ENCODE data around the gene REEP5. TPM values are rescaled to one million over a fixed set of nuclear protein-coding genes. Genes with fewer than 3 reads are reported as not detected.

REEP5 gene
- total and polyA plus RNA-seq, 9 of the 15 experiments (the other 6 are each of a cell fraction or from before 2014, with no cell fraction given): 14.7 to 102 (median 36.0) TPM

GRCh38 chr5:112860929-112861637 lies 60.9 kb downstream of the REEP5 start, which contains the start of gene SRP19 (continued):
- no peak for TF ChIP-seq CTCFL (IDR thresholded peaks at IDR 0.05; ENCODE audit: borderline replicate concordance, insufficient read depth, low read depth, low read length, poor library complexity, severe bottlenecking)
- peak; percentile 60; the same call in 1 of the 2 replicates for TF ChIP-seq ELF2 (CRISPR knock-in tag; IDR thresholded peaks at IDR 0.05)
- peak; percentile 95 for TF ChIP-seq NCOA1 (IDR thresholded peaks at IDR 0.05; ENCODE audit: low read depth)
- no peak for TF ChIP-seq ZNF316 (IDR thresholded peaks at IDR 0.05)
- no peak for TF ChIP-seq TAF15 (IDR thresholded peaks at IDR 0.05; ENCODE audit: low read depth, low read length)
- no peak for TF ChIP-seq MEF2A (IDR thresholded peaks at IDR 0.05; ENCODE audit: control insufficient read depth, low read depth, low read length)
- no peak for TF ChIP-seq KAT2B (IDR thresholded peaks at IDR 0.05; ENCODE audit: low read depth, low read length)
- no peak for TF ChIP-seq CSDE1 (IDR thresholded peaks at IDR 0.05)
- TF ChIP-seq FOXA1 (IDR thresholded peaks at IDR 0.05; ENCODE audit: borderline replicate concordance): no peak
- no peak for TF ChIP-seq MYNN (IDR thresholded peaks at IDR 0.05)
- TF ChIP-seq MYNN (CRISPR knock-in tag; IDR thresholded peaks at IDR 0.05): no peak
- TF ChIP-seq STAT6 (CRISPR knock-in tag; IDR thresholded peaks at IDR 0.05): peak; percentile 91; the same call in 1 of the 2 replicates
- TF ChIP-seq GATAD2A (IDR thresholded peaks at IDR 0.05): no peak
- no peak for TF ChIP-seq KDM2B (CRISPR knock-in tag; IDR thresholded peaks at IDR 0.05)
- peak; percentile 75; the same call in 1 of the 2 replicates for TF ChIP-seq FOXJ3 (CRISPR knock-in tag; IDR thresholded peaks at IDR 0.05)
- TF ChIP-seq CBFB (CRISPR knock-in tag; IDR thresholded peaks at IDR 0.05): peak; percentile 83
- TF ChIP-seq PHTF2 (CRISPR knock-in tag; IDR thresholded peaks at IDR 0.05): no peak
- TF ChIP-seq SMAD3 (CRISPR knock-in tag; conservative IDR thresholded peaks at IDR 0.05): no peak
- no peak for TF ChIP-seq ZFP30 (CRISPR knock-in tag; IDR thresholded peaks at IDR 0.05; ENCODE audit: borderline replicate concordance)
- peak; percentile 98 for TF ChIP-seq ZNF592 (IDR thresholded peaks at IDR 0.05)
